AG10803 (cell line): ENCODE results near the gene RPRD1B.

Experiments
- DNase-seq: peaks from one replicate; pipeline ENCODE4 v3.0.0; 2010; ENCODE audit warnings: low read depth
- H3K4me3 ChIP-seq: 2 replicates; pipeline ENCODE4 v1.5.1; 2011; ENCODE audit warnings: mild to moderate bottlenecking, low read length, control low read depth
- TF ChIP-seq, protein P1 (sequence below): conservative IDR thresholded peaks from 2 replicates; pipeline ENCODE4 v1.5.1; 2011; ENCODE audit warnings: mild to moderate bottlenecking, low read length, control low read depth, inconsistent platforms

Gene RPRD1B

DNA sequence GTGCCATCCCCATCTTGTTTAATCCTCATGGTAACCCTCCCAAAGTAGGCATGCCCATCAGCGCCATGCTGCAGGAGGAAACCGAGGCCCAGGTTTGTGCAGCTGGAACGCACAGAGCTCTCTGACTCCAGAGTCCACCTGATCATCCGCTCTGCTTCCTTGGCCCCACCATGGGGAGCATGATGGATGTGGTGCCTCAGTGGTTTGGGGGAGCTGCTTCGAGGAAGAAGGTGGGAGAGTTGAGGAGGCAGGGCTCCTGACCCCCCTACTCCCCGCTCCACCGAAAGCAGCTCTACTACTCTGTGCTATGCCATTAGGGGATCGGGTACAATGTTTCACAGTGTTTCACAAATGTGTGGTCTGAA, 79.4 kb downstream of the RPRD1B start:
- H3K4me3 ChIP-seq: no peak overlapping the region
- TF ChIP-seq, protein P1, sequence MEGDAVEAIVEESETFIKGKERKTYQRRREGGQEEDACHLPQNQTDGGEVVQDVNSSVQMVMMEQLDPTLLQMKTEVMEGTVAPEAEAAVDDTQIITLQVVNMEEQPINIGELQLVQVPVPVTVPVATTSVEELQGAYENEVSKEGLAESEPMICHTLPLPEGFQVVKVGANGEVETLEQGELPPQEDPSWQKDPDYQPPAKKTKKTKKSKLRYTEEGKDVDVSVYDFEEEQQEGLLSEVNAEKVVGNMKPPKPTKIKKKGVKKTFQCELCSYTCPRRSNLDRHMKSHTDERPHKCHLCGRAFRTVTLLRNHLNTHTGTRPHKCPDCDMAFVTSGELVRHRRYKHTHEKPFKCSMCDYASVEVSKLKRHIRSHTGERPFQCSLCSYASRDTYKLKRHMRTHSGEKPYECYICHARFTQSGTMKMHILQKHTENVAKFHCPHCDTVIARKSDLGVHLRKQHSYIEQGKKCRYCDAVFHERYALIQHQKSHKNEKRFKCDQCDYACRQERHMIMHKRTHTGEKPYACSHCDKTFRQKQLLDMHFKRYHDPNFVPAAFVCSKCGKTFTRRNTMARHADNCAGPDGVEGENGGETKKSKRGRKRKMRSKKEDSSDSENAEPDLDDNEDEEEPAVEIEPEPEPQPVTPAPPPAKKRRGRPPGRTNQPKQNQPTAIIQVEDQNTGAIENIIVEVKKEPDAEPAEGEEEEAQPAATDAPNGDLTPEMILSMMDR: no peak
- no peak for DNase-seq

GRCh38 chr20:38113401-38114325, 80.1 kb downstream of the RPRD1B start:
- no peak overlapping the region for H3K4me3 ChIP-seq
- TF ChIP-seq, protein P1: no peak
- DNase-seq: no peak

GRCh38 chr20:38114353-38114791, 80.8 kb downstream of the RPRD1B start:
- peak; percentile 30 for DNase-seq
- TF ChIP-seq, protein P1: no peak
- no peak overlapping the region for H3K4me3 ChIP-seq

GRCh38 chr20:38115205-38115604, 81.7 kb downstream of the RPRD1B start:
- TF ChIP-seq, protein P1: no peak; the same call in 1 of the 2 replicates

GRCh38 chr20:38115896-38116295, 82.3 kb downstream of the RPRD1B start:
- H3K4me3 ChIP-seq: no peak overlapping the region
- TF ChIP-seq, protein P1: no peak
- DNase-seq: no peak

More at GRCh38 chr20:38115205-38115604, 81.7 kb downstream of the RPRD1B start:
- H3K4me3 ChIP-seq: no peak overlapping the region
- no peak for DNase-seq

DNA sequence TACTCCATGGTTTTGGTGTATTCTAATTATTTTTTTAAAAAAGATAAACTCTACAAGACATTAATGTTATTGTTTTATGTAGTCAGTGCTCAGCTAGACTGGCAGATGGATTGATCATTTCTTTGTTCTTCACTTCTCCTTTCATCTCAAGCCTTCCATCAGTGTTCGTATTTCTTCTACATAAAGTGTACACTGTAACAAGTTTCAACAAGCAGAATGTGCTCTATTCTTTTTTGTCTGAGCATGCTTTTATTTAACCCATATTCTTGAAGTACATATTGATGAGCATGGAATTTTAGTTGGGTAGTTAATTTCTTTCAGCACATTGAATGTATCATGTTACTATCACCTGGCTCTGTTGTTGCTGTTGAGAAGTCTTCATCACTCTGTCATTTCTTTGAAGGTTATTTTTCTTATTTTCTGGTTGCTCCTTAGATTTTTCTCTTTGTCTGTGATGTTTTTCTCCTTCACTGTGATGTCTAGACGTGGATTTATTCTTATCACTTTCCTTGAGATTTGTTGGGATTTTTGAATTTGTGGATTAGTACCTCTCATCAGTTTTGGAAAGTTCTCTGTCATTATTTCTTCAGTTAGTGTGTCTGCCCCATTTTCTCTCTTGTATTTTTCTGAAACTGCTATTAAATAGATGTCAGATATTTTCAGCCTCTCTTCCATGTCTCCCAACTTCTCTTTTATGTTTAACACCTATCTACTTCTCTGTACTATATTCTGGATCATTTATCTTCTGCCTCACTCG, 83.0 kb downstream of the RPRD1B start:
- H3K4me3 ChIP-seq: no peak overlapping the region
- TF ChIP-seq, protein P1: no peak

More for the DNA sequence above, 83.0 kb downstream of the RPRD1B start:
- DNase-seq: no peak
